Loucy (cell line): ENCODE data around the gene PRR30.

ENCODE experiments used
- H2AFZ ChIP-seq: fragments of 200-600 bp; sonication (generic); 2 replicates; pipeline ENCODE4 v1.6.0; 2016; ENCODE audit warnings: antibody characterized with exemption, mild to moderate bottlenecking, low read length, moderate library complexity
- H3F3A ChIP-seq: fragments of 200-600 bp; 2 replicates; pipeline ENCODE4 v1.6.0; 2016; ENCODE audit warnings: antibody characterized with exemption, low read depth, mild to moderate bottlenecking
- H3K27me3 ChIP-seq: fragments of 200-600 bp; sonication (generic); 2 replicates; pipeline ENCODE4 v1.6.1; 2014; ENCODE audit warnings: low read length, mild to moderate bottlenecking; ENCODE audit not compliant: insufficient read depth, poor library complexity, severe bottlenecking
- H3K36me3 ChIP-seq: fragments of 200-600 bp; sonication (generic); 2 replicates; pipeline ENCODE4 v1.6.1; 2016; ENCODE audit warnings: low read length; ENCODE audit not compliant: insufficient read depth
- H3K4me1 ChIP-seq: fragments of 200-600 bp; sonication (generic); 2 replicates; pipeline ENCODE4 v1.5.1; 2014; ENCODE audit warnings: low read length, mild to moderate bottlenecking; ENCODE audit not compliant: insufficient read depth, poor library complexity, severe bottlenecking
- H3K4me2 ChIP-seq: fragments of 200-600 bp; sonication (generic); 2 replicates; pipeline ENCODE4 v1.6.0; 2014; ENCODE audit warnings: antibody characterized with exemption, low read length, low read depth, mild to moderate bottlenecking; ENCODE audit not compliant: poor library complexity, severe bottlenecking
- H3K4me3 ChIP-seq: fragments of 200-600 bp; sonication (generic); 2 replicates; pipeline ENCODE4 v1.5.1; 2014; ENCODE audit warnings: low read length, mild to moderate bottlenecking, mixed read lengths; ENCODE audit not compliant: poor library complexity, severe bottlenecking
- H3K79me2 ChIP-seq: fragments of 200-600 bp; sonication (generic); 2 replicates; pipeline ENCODE4 v1.6.1; 2014; ENCODE audit warnings: low read length; ENCODE audit not compliant: insufficient read depth
- H3K9ac ChIP-seq: fragments of 200-600 bp; sonication (generic); 2 replicates; pipeline ENCODE4 v1.6.0; 2014; ENCODE audit warnings: mild to moderate bottlenecking, low read depth, low read length, moderate library complexity; ENCODE audit not compliant: poor library complexity, severe bottlenecking
- H3K9me2 ChIP-seq: fragments of 200-600 bp; sonication (generic); replicated peaks from 2 replicates; pipeline ENCODE4 v1.6.1; 2016; ENCODE audit warnings: low read depth, low read length, mixed read lengths
- H3K9me3 ChIP-seq: fragments of 200-600 bp; sonication (generic); 2 replicates; pipeline ENCODE4 v1.6.1; 2014; ENCODE audit warnings: mild to moderate bottlenecking, antibody characterized with exemption, low read length, low read depth; ENCODE audit not compliant: insufficient read depth
- H4K20me1 ChIP-seq: fragments of 200-600 bp; sonication (generic); 2 replicates; pipeline ENCODE4 v1.6.0; 2014; ENCODE audit warnings: antibody characterized with exemption, low read length, mild to moderate bottlenecking; ENCODE audit not compliant: insufficient read depth, poor library complexity, severe bottlenecking
- EZH2phosphoT487 ChIP-seq: fragments of 200-600 bp; IDR thresholded peaks from 2 replicates; pipeline ENCODE4 v1.6.1; 2018; ENCODE audit warnings: antibody characterized with exemption, mild to moderate bottlenecking, moderate library complexity, borderline replicate concordance
- TF ChIP-seq, protein P1 (sequence below): fragments of 200-600 bp; sonication (generic); conservative IDR thresholded peaks from 2 replicates; pipeline ENCODE4 v1.5.1; 2014; ENCODE audit warnings: mild to moderate bottlenecking, antibody characterized with exemption, low read length

The PRR30 gene

DNA sequence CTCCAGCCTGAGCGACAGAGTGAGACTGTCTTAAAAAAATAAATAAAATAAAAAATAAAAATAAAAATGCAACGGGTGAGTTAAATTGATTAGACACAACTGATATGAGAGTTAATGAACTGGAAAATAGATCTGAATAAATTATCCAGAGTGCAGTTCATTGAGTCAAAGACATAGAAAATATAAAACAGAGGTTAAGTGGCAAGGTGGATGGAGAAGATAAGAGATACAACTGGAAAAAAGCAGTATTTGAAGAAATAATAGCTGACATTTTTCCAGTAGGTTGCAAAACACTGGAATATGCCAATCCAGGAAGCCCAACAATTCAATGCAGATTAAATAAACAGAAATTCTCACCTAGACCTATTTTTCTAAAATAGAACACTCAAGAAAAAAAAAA lies 31.0 kb downstream of the PRR30 start:
- TF ChIP-seq EZH2phosphoT487 = no peak
- Histone ChIP-seq H3K79me2 (no peaks in the 10 kb centered on the region), H3K4me2 (no peak overlapping the region)

DNA sequence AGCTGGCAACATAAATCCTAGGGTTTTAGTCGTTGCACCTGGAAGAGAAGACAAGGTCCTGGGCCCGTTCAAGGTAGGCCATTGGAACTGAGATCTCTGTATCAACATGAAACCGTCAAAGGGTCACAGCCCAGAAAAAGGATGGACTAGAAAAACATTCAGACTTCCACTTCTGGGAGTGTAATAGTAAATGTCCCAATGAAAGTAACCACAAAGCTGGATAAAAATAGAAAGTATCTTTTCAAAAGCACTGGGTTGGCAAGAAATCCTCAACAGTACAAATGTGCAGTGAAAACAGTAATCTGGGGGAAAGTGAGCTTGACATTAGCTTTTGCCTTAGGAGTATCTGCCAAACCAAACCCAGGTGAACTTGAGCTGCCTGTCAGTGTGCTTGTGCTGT lies 33.2 kb downstream of the PRR30 start:
- Histone ChIP-seq H2AFZ (no peak overlapping the region), H4K20me1 (no peaks in the 10 kb centered on the region), H3K4me2 (no peak overlapping the region), H3K9me2 (no peaks in the 10 kb centered on the region), H3K27me3 (no peaks in the 10 kb centered on the region), H3K4me1 (no peaks in the 10 kb centered on the region), H3K9ac (no peak overlapping the region), H3K9me3 (no peaks in the 10 kb centered on the region), H3K79me2 (no peaks in the 10 kb centered on the region), H3K4me3 (no peak overlapping the region), H3K36me3 (no peaks in the 10 kb centered on the region), H3F3A (no peaks in the 10 kb centered on the region)
- TF ChIP-seq, protein P1, sequence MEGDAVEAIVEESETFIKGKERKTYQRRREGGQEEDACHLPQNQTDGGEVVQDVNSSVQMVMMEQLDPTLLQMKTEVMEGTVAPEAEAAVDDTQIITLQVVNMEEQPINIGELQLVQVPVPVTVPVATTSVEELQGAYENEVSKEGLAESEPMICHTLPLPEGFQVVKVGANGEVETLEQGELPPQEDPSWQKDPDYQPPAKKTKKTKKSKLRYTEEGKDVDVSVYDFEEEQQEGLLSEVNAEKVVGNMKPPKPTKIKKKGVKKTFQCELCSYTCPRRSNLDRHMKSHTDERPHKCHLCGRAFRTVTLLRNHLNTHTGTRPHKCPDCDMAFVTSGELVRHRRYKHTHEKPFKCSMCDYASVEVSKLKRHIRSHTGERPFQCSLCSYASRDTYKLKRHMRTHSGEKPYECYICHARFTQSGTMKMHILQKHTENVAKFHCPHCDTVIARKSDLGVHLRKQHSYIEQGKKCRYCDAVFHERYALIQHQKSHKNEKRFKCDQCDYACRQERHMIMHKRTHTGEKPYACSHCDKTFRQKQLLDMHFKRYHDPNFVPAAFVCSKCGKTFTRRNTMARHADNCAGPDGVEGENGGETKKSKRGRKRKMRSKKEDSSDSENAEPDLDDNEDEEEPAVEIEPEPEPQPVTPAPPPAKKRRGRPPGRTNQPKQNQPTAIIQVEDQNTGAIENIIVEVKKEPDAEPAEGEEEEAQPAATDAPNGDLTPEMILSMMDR = no peak
- no peak for TF ChIP-seq EZH2phosphoT487

More for the DNA sequence above, 31.0 kb downstream of the PRR30 start:
- H3K9ac ChIP-seq = no peak overlapping the region
- H4K20me1 ChIP-seq = no peaks in the 10 kb centered on the region
- no peak overlapping the region for H2AFZ ChIP-seq
- H3F3A ChIP-seq = no peaks in the 10 kb centered on the region; the same call in 1 of the 2 replicates
- no peaks in the 10 kb centered on the region for H3K36me3 ChIP-seq
- H3K27me3 ChIP-seq = no peaks in the 10 kb centered on the region
- H3K9me2 ChIP-seq = no peaks in the 10 kb centered on the region
- H3K4me1 ChIP-seq = no peaks in the 10 kb centered on the region
- no peaks in the 10 kb centered on the region for H3K9me3 ChIP-seq
- H3K4me3 ChIP-seq = no peak overlapping the region

DNA sequence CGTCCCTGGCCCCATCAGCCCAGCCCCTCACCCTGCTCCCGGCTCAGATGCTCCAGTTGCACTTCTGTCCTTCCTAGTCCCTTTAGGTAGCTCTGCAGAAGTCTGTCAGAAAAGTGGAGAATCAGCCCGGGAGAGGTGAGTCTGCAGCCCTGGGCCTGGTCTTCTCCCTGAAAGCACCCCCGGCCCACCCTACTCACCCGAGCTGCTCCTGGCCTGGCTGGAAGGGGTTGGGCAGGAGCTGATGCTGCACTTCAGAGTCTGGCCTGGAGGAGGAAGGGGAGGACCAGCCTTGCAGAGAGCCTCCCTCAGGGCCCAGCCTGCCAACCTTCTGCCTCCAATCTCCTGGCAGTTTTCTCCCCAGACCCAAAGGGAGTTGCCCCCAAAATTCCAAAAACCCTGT lies 36.9 kb downstream of the PRR30 start:
- Histone ChIP-seq H2AFZ (no peak overlapping the region), H3K79me2 (no peaks in the 10 kb centered on the region), H3K9me3 (no peaks in the 10 kb centered on the region), H3K36me3 (no peaks in the 10 kb centered on the region), H3K4me1 (no peaks in the 10 kb centered on the region), H3K4me3 (no peak overlapping the region), H3K27me3 (no peaks in the 10 kb centered on the region), H3K4me2 (no peak overlapping the region), H3K9ac (no peak overlapping the region), H3F3A (no peaks in the 10 kb centered on the region), H4K20me1 (no peaks in the 10 kb centered on the region), H3K9me2 (no peaks in the 10 kb centered on the region)
- no peak for TF ChIP-seq EZH2phosphoT487
- TF ChIP-seq, protein P1 = no peak

DNA sequence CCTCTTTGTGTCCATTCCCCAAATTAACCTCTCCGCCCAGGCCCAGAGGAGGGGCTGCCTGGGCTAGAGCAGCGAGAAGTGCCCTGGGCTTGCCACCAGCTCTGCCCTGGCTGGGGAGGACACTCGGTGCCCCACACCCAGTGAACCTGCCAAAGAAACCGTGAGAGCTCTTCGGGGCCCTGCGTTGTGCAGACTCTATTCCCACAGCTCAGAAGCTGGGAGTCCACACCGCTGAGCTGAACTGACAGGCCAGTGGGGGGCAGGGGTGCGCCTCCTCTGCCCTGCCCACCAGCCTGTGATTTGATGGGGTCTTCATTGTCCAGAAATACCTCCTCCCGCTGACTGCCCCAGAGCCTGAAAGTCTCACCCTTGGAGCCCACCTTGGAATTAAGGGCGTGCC lies 39.2 kb downstream of the PRR30 start:
- no peaks in the 10 kb centered on the region for H3K79me2 ChIP-seq
- no peaks in the 10 kb centered on the region for H3K4me1 ChIP-seq
- no peak overlapping the region for H2AFZ ChIP-seq
- TF ChIP-seq, protein P1 = no peak
- no peak for TF ChIP-seq EZH2phosphoT487
- H3K9me3 ChIP-seq = no peaks in the 10 kb centered on the region
- no peaks in the 10 kb centered on the region for H3K36me3 ChIP-seq
- H3K9ac ChIP-seq = no peak overlapping the region
- H3K9me2 ChIP-seq = no peaks in the 10 kb centered on the region
- H4K20me1 ChIP-seq = no peaks in the 10 kb centered on the region
- no peaks in the 10 kb centered on the region for H3K27me3 ChIP-seq
- H3F3A ChIP-seq = no peaks in the 10 kb centered on the region
- no peak overlapping the region for H3K4me2 ChIP-seq
- H3K4me3 ChIP-seq = no peak overlapping the region
